Uterus (tissue), 2 donors: Measurements from ENCODE around the gene ACAP2.

Source experiments
- CTCF ChIP-seq, 4 experiments: fragments of 200-600 bp in 2 of 4; fragments of 450-650 bp in 2 of 4; sonication (generic) in 2 of 4; IDR thresholded peaks; one replicate each; pipeline ENCODE4 v1.5.1; 2016 to 2019; ENCODE audit warnings: antibody characterized with exemption in 4 of 4, mild to moderate bottlenecking in 2 of 4, moderate library complexity in 1 of 4
- POLR2A ChIP-seq, 2 donors: fragments of 450-650 bp; IDR thresholded peaks; one replicate each; pipeline ENCODE4 v1.6.1; 2016; ENCODE audit warnings: antibody characterized with exemption in 2 of 2, mild to moderate bottlenecking in 1 of 2, moderate library complexity in 1 of 2

GRCh38 chr3:195443391-195443989, 670 bp upstream of the ACAP2 start:
- TF ChIP-seq POLR2A (IDR thresholded peaks at IDR 0.05) (no peak), CTCF (IDR thresholded peaks at IDR 0.05) (no peak)
